Measurements from ENCODE around the gene NUCB1. TPM values are rescaled to one million over a fixed set of nuclear protein-coding genes. Genes with fewer than 3 reads are reported as not detected.

NUCB1 gene
- total and polyA plus RNA-seq, 9 of the 15 experiments (the other 6 are each of a cell fraction or from before 2014, with no cell fraction given), result 3.1 to 153 (median 71.7) TPM

GRCh38 chr19:48943081-48943480 lies 43.0 kb downstream of the NUCB1 start (continued):
- no peak for TF ChIP-seq MGA (IDR thresholded peaks at IDR 0.05)
- TF ChIP-seq MAFK (IDR thresholded peaks at IDR 0.05; ENCODE audit: low read length), result no peak
- no peak for TF ChIP-seq MAFG (tag; conservative IDR thresholded peaks at IDR 0.05)
- no peak for TF ChIP-seq MLX (CRISPR knock-in tag; conservative IDR thresholded peaks at IDR 0.05)
- no peak for TF ChIP-seq TOE1 (IDR thresholded peaks at IDR 0.05; ENCODE audit: borderline replicate concordance)
- TF ChIP-seq TOE1 (CRISPR knock-in tag; IDR thresholded peaks at IDR 0.05; ENCODE audit: borderline replicate concordance, low read depth), result no peak
- TF ChIP-seq CCAR2 (IDR thresholded peaks at IDR 0.05; ENCODE audit: low read depth, low read length), result no peak
- no peak for TF ChIP-seq DDX20 (tag; IDR thresholded peaks at IDR 0.05; ENCODE audit: low read depth)
- no peak for TF ChIP-seq SFPQ (IDR thresholded peaks at IDR 0.05; ENCODE audit: low read depth, low read length)
- TF ChIP-seq ZNF274 (IDR thresholded peaks at IDR 0.05; ENCODE audit: borderline replicate concordance, low read depth, low read length), result no peak
- peak; percentile 65 for TF ChIP-seq ETV1 (tag; conservative IDR thresholded peaks at IDR 0.05; ENCODE audit: low read depth)
- TF ChIP-seq ELF2 (CRISPR knock-in tag; IDR thresholded peaks at IDR 0.05), result no peak
- no peak for TF ChIP-seq SNAPC5 (CRISPR knock-in tag; IDR thresholded peaks at IDR 0.05)
